ENCODE measurements around the gene RBBP4.
A peak's percentile ranks its signal among the peaks of the same experiment; 100 is the strongest.

The RBBP4 gene

DNA sequence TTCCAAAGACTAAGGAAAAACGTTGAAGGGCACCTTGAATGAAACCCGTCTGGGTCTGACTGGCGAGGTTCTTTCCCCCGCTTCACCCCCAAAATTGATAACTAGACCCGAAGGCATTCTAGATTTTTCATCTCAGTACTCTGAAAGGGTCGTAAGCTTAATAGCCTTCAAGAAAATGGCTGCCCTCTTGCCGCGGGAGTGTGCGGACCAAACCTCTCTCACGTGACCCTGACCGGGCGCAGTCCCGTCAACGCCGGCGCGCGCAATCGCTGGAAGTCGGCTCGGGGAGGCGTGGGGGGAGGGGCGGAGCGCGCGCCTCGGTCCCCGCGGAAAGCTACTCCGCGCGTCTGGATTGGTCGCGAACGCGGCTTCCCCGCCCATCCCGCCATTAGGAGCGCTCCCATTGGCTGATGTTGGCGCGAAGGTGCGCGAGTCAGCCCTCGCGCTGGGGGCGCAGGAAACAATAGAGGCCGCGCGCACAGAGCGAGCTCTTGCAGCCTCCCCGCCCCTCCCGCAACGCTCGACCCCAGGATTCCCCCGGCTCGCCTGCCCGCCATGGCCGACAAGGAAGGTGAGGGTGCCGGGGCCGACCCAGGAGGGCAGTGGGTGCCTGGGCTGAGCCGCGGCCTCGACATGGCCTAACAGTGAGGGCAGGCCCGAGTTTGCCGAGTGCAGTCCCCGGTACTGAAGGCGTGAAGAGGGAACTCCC lies at the start of gene RBBP4:
TSS of gene RBBP4 (plus strand) at position 457 of the 709 bp plus-strand sequence. CDS start at position 556, 99 bp downstream.
- peaks cover 6 to 15% of the 10 kb centered on the region in 2 donors for H3K36me3 ChIP-seq (ENCODE audit: control insufficient read depth in 1 of 2, insufficient read depth in 2 of 2, low read length in 2 of 2)
- H3K9me3 ChIP-seq (ENCODE audit: control insufficient read depth in 1 of 2, low read length in 2 of 2) = no peaks in the 10 kb centered on the region
- H3K4me3 ChIP-seq (ENCODE audit: low read depth in 1 of 2, low read length in 2 of 2) = peak within 1 kb of the TSS; percentile 85 to 86
- H3K27me3 ChIP-seq (ENCODE audit: low read depth, low read length) = no peaks in the 10 kb centered on the region
- H3K4me1 ChIP-seq (ENCODE audit: control insufficient read depth in 1 of 2, insufficient read depth in 2 of 2, low read length in 2 of 2) = peaks cover 12 to 34% of the 10 kb centered on the region in 2 donors
- peak within 1 kb of the TSS; percentile 100 for H3K27ac ChIP-seq (ENCODE audit: low read length)

DNA sequence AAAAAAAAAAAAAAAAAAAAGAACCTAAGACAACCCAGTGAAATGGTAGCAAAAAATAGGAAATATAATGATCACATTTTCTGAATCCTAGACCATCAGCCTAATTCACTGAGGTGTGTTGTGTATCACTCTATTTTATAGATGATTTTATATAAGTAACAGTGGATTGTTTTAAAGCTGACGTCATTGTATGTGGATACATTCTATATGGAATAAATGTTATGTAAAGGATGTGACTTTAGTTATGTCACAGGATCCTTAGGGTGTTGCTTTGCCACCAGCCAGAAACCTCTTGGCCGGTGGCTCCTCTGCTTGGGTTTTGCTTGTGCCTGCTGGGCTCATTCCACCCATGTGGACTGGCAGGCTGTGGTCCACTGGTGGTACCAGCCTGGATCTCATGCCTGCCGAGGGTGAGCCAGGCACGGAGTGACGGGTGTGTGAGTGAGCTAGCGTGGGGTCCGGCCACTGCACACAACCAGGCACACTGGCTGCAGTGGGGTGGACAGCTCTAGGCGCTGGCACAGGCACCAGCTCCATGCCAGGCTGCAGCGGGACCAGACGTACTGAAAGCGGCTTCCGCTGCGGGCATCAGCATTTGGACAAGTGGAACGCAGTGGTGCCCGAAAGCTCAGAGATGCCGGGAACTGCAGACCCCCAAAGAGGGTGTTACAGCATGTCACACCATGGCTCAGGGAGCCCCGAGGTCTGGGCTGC lies 45.1 kb upstream of the RBBP4 start:
- Histone ChIP-seq H3K9me3 (ENCODE audit: control insufficient read depth in 1 of 2, low read length in 2 of 2) (no peaks in the 10 kb centered on the region), H3K4me3 (ENCODE audit: low read depth in 1 of 2, low read length in 2 of 2) (no peak overlapping the region), H3K27me3 (ENCODE audit: low read depth, low read length) (no peaks in the 10 kb centered on the region), H3K36me3 (ENCODE audit: control insufficient read depth in 1 of 2, insufficient read depth in 2 of 2, low read length in 2 of 2) (peaks cover 0 to 4% of the 10 kb centered on the region in 2 donors), H3K27ac (ENCODE audit: low read length) (no peak overlapping the region), H3K4me1 (ENCODE audit: control insufficient read depth in 1 of 2, insufficient read depth in 2 of 2, low read length in 2 of 2) (no peaks in the 10 kb centered on the region)

DNA sequence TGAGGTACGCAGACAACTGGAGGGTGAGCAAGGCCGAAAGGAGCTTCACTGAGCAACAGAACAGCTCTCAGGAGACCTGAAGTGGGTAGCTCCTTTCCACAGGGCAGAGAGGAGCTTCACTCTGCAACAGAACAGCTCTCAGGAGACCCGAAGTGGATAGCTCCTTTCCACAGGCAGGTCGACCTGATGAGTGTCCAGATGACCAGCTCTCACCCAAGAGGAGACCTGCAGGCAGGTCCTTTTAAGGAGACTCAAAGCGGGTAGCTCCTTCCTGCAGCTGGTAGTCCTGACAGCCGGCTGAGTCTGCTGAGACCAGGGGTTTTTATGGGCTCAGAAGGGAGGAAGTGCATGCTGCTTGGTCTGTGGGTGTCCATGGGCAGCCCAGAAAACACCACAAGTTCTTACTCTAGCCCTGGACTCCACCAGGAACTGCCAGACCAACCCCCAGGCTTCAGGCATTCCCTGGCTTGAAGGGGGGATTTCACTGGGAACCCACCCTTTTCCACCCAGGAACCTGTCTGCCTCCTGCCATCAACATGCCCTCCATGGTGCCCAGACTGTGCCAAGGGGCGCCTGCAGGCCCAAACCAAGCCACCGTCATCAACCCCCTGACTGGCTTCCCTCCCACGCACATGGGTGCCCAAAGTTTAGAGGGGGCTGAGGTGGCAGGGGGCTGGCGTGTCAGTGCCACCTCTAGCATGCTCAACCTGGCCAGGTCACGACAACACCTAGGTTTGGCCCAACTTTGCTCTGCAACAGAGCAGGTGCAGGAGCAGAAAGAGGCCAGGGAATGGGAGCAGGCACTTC lies 44.2 kb upstream of the RBBP4 start:
- Histone ChIP-seq H3K27ac (ENCODE audit: low read length) (no peak overlapping the region), H3K36me3 (ENCODE audit: control insufficient read depth in 1 of 2, insufficient read depth in 2 of 2, low read length in 2 of 2) (peaks cover 0 to 4% of the 10 kb centered on the region in 2 donors), H3K9me3 (ENCODE audit: control insufficient read depth in 1 of 2, low read length in 2 of 2) (no peaks in the 10 kb centered on the region), H3K4me1 (ENCODE audit: control insufficient read depth in 1 of 2, insufficient read depth in 2 of 2, low read length in 2 of 2) (no peaks in the 10 kb centered on the region), H3K27me3 (ENCODE audit: low read depth, low read length) (no peaks in the 10 kb centered on the region), H3K4me3 (ENCODE audit: low read depth in 1 of 2, low read length in 2 of 2) (no peak overlapping the region)

DNA sequence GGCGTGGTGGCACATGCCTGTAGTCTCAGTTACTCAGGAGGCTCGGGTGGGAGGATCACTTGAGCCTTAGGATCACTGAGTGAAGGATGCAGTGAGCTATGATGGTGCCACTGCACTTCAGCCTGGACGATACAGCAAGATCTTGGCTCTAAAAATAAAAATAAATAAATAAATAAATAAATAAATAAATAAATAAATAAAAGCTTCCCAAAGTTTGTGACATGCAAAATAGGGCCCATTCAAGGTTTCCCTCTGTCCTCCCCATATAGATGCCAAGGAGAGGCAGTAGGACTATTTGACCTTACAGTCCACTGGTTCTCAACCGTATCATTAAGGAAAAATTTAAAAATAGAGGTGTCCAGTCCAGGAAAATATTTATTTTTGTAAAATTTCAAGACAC lies 41.8 kb upstream of the RBBP4 start:
- Histone ChIP-seq H3K4me3 (ENCODE audit: low read depth in 1 of 2, low read length in 2 of 2) (no peak overlapping the region), H3K27ac (ENCODE audit: low read length) (no peak overlapping the region), H3K9me3 (ENCODE audit: control insufficient read depth in 1 of 2, low read length in 2 of 2) (no peaks in the 10 kb centered on the region), H3K4me1 (ENCODE audit: control insufficient read depth in 1 of 2, insufficient read depth in 2 of 2, low read length in 2 of 2) (no peaks in the 10 kb centered on the region), H3K27me3 (ENCODE audit: low read depth, low read length) (no peaks in the 10 kb centered on the region), H3K36me3 (ENCODE audit: control insufficient read depth in 1 of 2, insufficient read depth in 2 of 2, low read length in 2 of 2) (peaks cover 0 to 4% of the 10 kb centered on the region in 2 donors)

DNA sequence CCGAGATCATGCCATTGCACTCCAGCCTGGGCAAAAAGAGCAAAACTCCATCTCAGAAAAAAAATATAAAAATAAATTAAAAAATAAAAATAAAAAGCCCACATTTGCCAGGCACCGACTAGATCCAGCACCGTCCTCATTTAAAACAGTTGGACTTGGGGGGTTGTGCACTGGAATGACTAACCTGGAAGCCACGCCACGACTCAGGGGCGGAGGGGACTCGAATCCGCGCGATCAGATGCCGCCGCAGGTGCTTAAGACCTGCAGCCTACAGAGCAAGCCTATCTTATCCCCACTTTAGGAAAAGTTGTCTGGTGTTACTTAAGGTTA lies 39.2 kb upstream of the RBBP4 start:
- H3K36me3 ChIP-seq (ENCODE audit: control insufficient read depth in 1 of 2, insufficient read depth in 2 of 2, low read length in 2 of 2) = peaks cover 0 to 4% of the 10 kb centered on the region in 2 donors
- no peak overlapping the region for H3K27ac ChIP-seq (ENCODE audit: low read length)

DNA sequence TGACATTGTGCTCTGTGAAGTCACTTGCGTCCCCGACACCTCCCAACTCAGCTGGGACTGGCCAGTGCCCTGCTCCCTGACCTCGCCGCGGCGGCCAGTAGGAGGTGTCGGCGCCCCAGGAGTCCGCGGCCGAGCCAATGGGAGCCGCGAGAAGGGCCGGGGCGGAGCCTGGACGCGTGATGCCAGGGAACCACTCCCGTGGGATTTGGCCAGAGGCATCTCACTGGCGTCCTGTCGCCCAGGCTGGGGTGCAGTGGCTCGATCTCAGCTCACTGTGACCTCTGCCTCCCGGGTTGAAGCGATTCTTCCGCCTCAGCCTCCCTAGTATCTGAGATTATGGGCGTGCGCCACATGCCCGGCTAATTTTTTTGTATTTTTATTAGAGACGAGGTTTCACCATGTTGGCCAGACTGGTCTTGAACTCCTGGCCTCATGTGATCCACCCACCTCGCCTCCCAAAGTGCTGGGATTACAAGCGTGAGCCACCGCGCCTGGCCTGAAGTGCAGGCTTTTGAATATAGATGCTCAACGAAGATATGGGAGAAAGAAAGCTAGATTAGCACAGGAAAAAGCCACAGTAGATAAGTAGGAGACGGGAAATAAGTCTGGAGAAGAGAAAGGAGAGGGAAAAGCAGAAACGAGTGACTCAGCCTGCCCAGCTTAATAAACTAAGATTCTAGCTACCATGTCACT lies 38.7 kb upstream of the RBBP4 start:
- Histone ChIP-seq H3K9me3 (ENCODE audit: control insufficient read depth in 1 of 2, low read length in 2 of 2) (no peaks in the 10 kb centered on the region), H3K4me3 (ENCODE audit: low read depth in 1 of 2, low read length in 2 of 2) (peak overlapping the region; percentile 62 to 63), H3K27ac (ENCODE audit: low read length) (no peak overlapping the region), H3K27me3 (ENCODE audit: low read depth, low read length) (no peaks in the 10 kb centered on the region), H3K36me3 (ENCODE audit: control insufficient read depth in 1 of 2, insufficient read depth in 2 of 2, low read length in 2 of 2) (no peaks in the 10 kb centered on the region), H3K4me1 (ENCODE audit: control insufficient read depth in 1 of 2, insufficient read depth in 2 of 2, low read length in 2 of 2) (no peaks in the 10 kb centered on the region)

More for the DNA sequence above, 39.2 kb upstream of the RBBP4 start:
- Histone ChIP-seq H3K4me3 (ENCODE audit: low read depth in 1 of 2, low read length in 2 of 2) (peak overlapping the region; percentile 62 to 63), H3K9me3 (ENCODE audit: control insufficient read depth in 1 of 2, low read length in 2 of 2) (no peaks in the 10 kb centered on the region), H3K27me3 (ENCODE audit: low read depth, low read length) (no peaks in the 10 kb centered on the region), H3K4me1 (ENCODE audit: control insufficient read depth in 1 of 2, insufficient read depth in 2 of 2, low read length in 2 of 2) (no peaks in the 10 kb centered on the region)

DNA sequence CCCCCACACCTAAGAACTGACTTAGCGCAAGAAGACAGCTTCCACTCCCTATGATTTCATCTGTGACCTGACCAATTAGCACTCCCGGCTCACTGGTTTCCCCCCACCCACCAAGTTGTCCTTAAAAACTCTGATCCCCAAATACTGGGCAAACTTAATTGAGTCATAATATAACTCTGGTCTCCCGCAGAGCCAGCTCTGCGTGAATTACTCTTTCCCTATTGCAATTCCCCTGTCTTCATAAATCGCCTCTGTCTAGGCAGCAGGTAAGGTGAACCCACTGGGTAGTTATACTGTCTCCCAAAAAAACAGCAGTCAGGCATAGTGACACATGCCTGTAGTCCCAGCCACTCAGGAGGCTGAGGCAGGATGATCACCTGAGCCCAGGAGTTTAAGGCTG lies 37.5 kb upstream of the RBBP4 start:
- Histone ChIP-seq H3K27ac (ENCODE audit: low read length) (no peak overlapping the region), H3K36me3 (ENCODE audit: control insufficient read depth in 1 of 2, insufficient read depth in 2 of 2, low read length in 2 of 2) (no peaks in the 10 kb centered on the region), H3K4me3 (ENCODE audit: low read depth in 1 of 2, low read length in 2 of 2) (no peak overlapping the region), H3K4me1 (ENCODE audit: control insufficient read depth in 1 of 2, insufficient read depth in 2 of 2, low read length in 2 of 2) (no peaks in the 10 kb centered on the region), H3K9me3 (ENCODE audit: control insufficient read depth in 1 of 2, low read length in 2 of 2) (no peaks in the 10 kb centered on the region), H3K27me3 (ENCODE audit: low read depth, low read length) (no peaks in the 10 kb centered on the region)

DNA sequence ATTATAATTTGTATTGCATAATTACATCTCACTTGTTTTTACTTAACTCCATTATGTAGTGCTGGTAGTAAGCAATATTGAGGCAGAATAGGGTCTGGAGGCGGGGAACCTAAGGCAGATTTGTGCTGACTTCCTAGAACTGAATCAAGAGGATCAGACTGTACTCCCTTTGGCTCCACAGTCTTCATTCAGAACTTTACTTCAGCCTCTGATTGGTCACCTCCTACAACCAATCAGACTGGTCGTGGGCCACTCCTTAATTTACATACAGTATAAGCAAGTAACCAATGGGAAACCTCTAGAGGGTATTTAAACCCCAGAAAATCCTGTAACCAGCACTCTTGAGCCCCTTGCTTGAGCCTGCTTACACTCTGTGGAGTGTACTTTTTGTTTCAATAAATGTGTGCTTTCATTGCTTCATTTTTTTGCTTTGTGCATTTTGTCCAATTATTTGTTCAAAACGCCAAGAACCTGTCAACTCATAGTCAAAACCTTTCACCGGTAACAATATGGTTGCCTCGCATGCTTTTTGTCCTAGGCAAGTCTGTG lies 32.3 kb upstream of the RBBP4 start:
- Histone ChIP-seq H3K27ac (ENCODE audit: low read length) (no peak overlapping the region), H3K4me3 (ENCODE audit: low read depth in 1 of 2, low read length in 2 of 2) (no peak overlapping the region), H3K27me3 (ENCODE audit: low read depth, low read length) (no peaks in the 10 kb centered on the region), H3K36me3 (ENCODE audit: control insufficient read depth in 1 of 2, insufficient read depth in 2 of 2, low read length in 2 of 2) (peaks cover 0 to 3% of the 10 kb centered on the region in 2 donors), H3K9me3 (ENCODE audit: control insufficient read depth in 1 of 2, low read length in 2 of 2) (no peaks in the 10 kb centered on the region), H3K4me1 (ENCODE audit: control insufficient read depth in 1 of 2, insufficient read depth in 2 of 2, low read length in 2 of 2) (no peaks in the 10 kb centered on the region)

DNA sequence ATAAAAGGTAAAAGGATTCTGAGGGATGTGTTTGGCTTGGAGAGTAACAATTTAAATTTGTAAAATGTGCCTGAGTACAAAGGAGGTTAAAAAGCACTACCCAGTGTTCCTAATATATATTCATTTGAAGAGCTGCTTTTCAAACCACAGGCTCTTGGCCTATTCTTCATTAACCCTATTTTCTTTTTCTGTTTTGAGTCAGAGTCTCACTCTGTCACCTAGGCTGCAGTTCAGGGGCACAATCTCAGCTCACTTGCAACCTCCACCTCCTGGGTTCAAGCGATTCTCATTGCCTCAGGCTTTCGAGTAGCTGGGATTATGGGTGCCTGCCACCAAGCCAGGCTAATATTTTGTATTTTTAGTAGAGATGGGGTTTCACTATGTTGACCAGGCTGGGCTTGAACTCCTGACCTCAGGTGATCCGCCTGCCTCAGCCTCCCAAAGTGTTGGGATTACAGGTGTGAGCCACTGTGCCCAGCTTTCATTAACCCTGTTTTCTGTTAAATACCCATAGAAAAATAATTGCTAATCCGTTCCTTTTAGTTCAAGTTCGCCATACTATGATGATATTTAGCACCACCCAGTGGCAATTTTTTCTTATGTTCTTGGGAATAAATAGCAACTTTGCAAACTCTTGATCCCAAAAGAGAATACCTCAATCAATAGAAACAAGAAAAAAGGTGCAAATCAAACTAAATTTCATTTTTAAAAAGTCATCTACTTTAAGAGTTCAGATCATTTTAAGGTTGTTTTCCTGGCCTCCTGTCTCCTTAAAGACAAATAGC lies 31.1 kb upstream of the RBBP4 start:
- Histone ChIP-seq H3K9me3 (ENCODE audit: control insufficient read depth in 1 of 2, low read length in 2 of 2) (no peaks in the 10 kb centered on the region), H3K27ac (ENCODE audit: low read length) (no peak overlapping the region), H3K4me3 (ENCODE audit: low read depth in 1 of 2, low read length in 2 of 2) (no peak overlapping the region), H3K4me1 (ENCODE audit: control insufficient read depth in 1 of 2, insufficient read depth in 2 of 2, low read length in 2 of 2) (no peaks in the 10 kb centered on the region), H3K36me3 (ENCODE audit: control insufficient read depth in 1 of 2, insufficient read depth in 2 of 2, low read length in 2 of 2) (peaks cover 0 to 3% of the 10 kb centered on the region in 2 donors), H3K27me3 (ENCODE audit: low read depth, low read length) (no peaks in the 10 kb centered on the region)

DNA sequence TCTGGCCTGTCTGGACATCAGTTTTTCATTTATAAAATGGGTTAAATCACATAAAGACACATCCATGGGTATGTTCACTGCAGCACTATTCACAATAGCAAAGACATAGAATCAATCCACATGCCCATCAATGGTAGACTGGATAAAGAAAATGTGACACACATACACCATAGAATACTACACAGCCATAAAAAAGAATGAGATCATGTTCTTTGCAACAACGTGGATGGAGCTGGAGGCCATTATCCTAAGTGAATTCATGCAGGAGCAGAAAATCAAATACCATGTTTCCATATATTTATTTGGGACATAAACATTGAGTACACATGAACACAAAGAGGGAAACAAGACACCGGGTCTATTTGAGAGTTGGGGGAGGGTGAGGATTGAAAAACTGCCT lies 28.8 kb upstream of the RBBP4 start:
- Histone ChIP-seq H3K27me3 (ENCODE audit: low read depth, low read length) (no peaks in the 10 kb centered on the region), H3K4me3 (ENCODE audit: low read depth in 1 of 2, low read length in 2 of 2) (no peak overlapping the region), H3K27ac (ENCODE audit: low read length) (no peak overlapping the region), H3K4me1 (ENCODE audit: control insufficient read depth in 1 of 2, insufficient read depth in 2 of 2, low read length in 2 of 2) (no peaks in the 10 kb centered on the region), H3K9me3 (ENCODE audit: control insufficient read depth in 1 of 2, low read length in 2 of 2) (no peaks in the 10 kb centered on the region), H3K36me3 (ENCODE audit: control insufficient read depth in 1 of 2, insufficient read depth in 2 of 2, low read length in 2 of 2) (peaks cover 3% of the 10 kb centered on the region in 2 donors)
